GM18870 (cell line): ENCODE data around the gene NEK3.
A peak's percentile ranks its signal among the peaks of the same experiment; 100 is the strongest.
"Not testable (repeated sequence)": the region's sequence is repeated elsewhere in the genome, so short reads cannot be mapped to it uniquely, and the experiment has no call there.

Experiments
- ATAC-seq: cut with Tn5 transposase; IDR thresholded peaks from one replicate; pipeline ENCODE4 v1.9.1; 2021; ENCODE audit warnings: moderate library complexity; ENCODE audit not compliant: unreplicated experiment

Gene NEK3

DNA sequence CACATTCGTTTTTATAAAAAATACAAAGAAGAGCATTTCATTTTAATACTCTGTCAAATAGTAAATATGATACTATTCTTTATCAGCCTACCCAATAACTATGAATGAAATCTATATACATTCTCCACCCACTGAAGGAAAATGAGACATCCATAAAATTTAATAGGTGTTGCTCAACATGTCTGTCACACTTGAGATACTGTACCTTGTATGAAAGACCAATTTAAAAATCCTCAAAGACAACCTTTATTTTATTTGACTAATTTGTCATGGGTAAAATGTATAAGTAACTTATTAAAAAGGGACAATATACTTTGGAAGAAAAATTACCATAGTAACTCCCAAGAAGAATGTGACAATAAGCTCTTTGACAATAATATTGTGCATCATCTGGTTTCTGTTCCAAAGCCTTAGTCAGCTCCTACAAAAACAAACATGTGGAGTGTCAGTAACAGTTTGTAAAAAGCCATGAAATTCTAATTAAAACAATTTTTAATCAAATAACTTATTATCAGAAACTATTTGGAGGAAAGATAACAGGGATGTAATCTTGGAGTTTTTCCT lies 11.5 kb upstream of the NEK3 start:
- ATAC-seq, result not testable (repeated sequence)

DNA sequence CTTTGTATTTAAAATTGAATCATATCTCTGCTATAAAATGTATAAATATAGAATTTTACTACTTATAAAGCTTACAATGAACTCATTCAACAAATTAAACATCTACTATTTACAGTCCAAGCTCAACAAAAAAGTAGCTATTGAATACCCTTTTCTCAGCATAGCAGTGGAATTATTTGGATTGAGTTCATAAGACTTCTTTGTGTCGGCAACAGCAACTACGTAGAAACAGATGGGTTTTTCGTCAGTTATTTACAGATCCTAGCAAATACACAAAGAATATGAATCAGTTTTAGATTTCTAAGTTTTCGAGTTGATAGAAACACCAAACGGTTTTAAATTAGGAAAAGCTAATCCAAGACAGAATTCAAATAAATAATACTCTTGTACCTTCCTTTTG lies 10.4 kb upstream of the NEK3 start:
- ATAC-seq, result no peak

- no peak for ATAC-seq
Measured at GRCh38 chr13:52165411-52165810, 6.0 kb upstream of the NEK3 start.

- no peak for ATAC-seq
Measured at GRCh38 chr13:52164989-52165388, 5.6 kb upstream of the NEK3 start.

DNA sequence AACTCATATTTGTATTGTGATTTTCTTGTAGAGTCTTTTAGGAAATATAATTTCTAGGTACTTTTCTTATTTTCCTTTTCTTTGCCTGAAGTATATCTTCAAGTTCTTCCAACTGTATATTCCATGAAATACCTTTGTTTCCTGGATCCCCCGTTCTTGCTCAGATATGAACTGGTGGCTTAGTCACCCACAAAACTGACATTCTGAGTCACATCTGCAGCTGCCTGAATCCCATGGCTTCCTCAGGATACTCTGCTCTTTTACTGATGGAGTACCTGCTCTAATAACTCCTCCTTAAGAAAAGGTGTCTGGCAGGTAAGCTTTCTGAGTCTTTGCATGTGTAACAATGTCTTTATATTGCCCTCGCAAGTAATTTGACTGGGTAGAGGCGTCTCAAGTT lies 4.5 kb upstream of the NEK3 start:
- ATAC-seq, result not testable (repeated sequence)

- ATAC-seq, result no peak
Measured at GRCh38 chr13:52162279-52163101, 3.1 kb upstream of the NEK3 start.

DNA sequence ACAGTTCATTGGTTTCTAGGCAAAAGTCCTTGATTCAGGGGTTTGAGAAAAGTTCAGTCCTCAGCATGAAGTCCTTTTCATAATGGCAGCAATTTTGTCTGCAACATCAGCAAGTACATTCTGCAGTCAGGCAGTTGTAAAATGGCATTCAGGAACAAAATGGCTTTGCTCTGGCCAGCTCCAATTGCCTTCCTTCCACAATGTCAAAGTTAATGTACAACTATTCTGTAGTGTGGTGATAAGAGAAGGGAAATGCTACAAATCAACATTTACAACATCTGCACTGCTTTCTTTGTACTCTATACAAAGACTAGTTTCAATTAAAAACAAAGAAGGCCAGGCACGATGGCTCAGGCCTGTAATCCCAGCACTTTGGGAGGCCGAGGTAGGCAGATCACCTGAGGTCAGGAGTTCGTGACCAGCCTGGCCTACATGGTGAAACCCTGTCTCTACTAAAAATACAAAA lies 1.8 kb upstream of the NEK3 start:
- no peak for ATAC-seq

DNA sequence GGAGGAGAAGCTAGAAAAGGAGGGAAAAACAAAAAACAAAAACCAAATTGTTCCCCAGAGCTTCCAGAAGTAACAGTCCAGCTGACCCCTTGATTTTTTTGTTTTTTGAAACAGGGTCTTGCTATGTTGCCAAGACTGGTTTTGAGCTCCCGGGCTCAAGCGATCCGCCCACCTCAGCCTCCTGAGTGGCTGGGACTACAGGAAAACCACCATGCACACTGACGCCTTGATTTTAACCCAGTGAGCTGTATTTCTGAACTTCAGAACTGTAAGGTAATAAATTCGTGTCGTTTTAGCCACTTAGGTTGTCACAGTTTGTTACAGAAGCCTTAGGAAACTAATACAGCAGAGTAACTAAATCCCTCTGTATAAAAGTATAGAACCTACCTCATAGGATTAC lies 1.1 kb upstream of the NEK3 start:
- no peak for ATAC-seq

GRCh38 chr13:52160053-52160452 lies 656 bp upstream of the NEK3 start:
- no peak for ATAC-seq

GRCh38 chr13:52158629-52159158 lies 703 bp downstream of the NEK3 start:
- ATAC-seq, result no peak

GRCh38 chr13:52156724-52157261 lies 2.6 kb downstream of the NEK3 start:
- ATAC-seq, result no peak

DNA sequence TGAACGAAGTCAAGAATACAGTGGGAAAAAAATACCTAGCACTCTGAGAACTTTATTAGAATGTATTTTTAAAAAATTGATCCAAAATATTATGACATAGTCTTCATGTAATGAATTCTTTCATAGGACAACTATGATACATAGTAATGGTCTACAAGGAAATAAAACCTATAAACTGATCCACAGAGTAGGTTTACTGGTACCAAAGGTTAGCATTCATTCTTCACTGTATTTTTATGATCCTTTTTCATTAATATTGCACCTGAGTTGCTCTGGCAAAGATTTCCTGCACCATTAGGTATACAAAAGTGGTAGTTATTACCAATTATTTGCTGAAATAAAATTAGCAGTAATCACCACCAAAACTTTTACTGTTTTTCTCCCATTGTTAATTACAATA lies 4.2 kb downstream of the NEK3 start:
- ATAC-seq, result no peak

DNA sequence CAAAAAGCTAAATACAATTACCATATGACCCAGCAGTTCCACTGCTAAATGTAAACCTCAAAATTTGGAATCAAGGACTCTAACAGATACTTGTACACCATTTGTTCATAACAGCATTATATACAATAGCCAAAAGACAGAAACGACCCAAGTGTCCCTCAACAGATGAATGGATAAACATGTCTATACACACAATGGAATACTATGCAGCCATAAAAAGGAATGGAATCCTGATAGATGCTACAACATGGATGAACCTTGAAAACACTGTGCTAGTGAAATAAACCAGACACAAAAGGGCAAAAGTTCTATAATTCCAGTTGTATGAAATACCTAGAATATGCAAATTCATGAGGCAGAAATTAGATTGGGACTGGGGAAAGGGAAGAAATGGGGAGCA lies 12.2 kb downstream of the NEK3 start:
- no peak for ATAC-seq

GRCh38 chr13:52141299-52141698 lies 18.1 kb downstream of the NEK3 start:
- no peak for ATAC-seq

GRCh38 chr13:52137489-52137888 lies 21.9 kb downstream of the NEK3 start:
- no peak for ATAC-seq

GRCh38 chr13:52136763-52137162 lies 22.6 kb downstream of the NEK3 start:
- no peak for ATAC-seq

DNA sequence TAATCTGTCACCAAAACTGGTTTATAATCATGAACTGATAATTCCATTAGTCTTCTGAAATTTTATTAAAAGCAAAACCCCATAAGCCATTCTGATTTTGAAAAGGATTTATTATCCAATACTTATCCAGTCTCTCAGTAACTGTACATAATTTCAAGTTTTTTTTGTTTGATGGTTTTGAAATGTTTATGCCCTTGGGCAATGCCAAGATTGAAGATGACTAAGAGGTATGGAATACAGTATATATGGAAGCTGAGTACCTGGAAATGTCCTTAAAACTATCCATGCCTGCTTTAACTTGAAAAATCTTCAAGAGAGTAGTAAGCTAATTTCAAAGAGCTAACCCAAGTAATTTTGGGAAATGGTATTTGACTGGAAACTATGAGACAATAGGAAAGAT lies 28.8 kb downstream of the NEK3 start:
- ATAC-seq, result no peak

DNA sequence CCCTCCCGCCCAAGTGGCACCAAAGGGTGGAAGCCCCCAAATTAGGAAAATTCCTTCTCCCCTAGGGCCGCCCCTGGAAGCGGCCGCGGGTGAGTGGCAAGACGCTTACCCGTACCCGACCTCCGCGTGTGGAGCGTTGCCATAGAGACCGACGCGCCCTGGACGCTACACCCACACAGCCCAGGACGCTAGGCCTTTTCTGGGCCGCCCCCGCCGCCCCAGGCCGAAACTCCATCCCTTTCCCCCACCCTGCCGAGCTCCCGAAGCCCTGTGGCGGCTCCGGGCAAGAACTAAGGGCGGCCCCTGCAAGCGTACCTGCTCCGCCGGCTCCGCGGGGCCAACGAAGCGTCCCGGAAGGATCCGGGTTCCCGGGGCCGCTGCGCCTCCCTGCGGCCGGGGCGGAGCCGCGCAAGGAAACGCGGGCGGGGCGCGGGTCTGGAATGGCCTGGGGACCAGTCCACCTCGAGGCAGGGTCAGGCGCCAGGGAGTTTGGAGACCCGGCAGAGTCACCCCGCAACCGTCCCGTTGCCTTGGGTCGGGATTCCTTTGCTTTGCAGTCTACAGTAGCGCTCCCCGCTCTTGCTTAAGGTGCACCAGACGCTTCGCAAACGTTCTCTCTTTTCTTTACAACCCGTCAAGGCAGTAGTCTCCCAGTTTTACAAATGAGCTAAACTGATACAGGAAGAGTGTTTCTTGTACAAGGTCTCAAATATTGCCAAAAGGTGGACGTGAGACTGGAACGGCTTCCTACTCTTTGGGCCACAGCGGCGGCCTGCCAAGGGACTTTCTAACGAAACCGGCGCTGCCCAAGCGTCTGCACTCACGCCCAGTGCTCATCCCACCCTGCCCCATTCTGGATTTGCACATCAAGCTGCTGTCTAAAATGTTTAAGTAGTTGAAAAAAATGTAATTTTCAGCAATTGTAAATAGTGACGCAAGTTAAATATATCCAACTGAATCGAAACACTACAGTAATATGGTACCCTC lies 30.4 kb downstream of the NEK3 start, which contains the start of gene NEK5:
Gene NEK5 (minus strand): TSS at position 360 of the 987 bp plus-strand sequence. CDS start 1,591 bp downstream, outside the sequence.
- ATAC-seq, result peak; percentile 46

DNA sequence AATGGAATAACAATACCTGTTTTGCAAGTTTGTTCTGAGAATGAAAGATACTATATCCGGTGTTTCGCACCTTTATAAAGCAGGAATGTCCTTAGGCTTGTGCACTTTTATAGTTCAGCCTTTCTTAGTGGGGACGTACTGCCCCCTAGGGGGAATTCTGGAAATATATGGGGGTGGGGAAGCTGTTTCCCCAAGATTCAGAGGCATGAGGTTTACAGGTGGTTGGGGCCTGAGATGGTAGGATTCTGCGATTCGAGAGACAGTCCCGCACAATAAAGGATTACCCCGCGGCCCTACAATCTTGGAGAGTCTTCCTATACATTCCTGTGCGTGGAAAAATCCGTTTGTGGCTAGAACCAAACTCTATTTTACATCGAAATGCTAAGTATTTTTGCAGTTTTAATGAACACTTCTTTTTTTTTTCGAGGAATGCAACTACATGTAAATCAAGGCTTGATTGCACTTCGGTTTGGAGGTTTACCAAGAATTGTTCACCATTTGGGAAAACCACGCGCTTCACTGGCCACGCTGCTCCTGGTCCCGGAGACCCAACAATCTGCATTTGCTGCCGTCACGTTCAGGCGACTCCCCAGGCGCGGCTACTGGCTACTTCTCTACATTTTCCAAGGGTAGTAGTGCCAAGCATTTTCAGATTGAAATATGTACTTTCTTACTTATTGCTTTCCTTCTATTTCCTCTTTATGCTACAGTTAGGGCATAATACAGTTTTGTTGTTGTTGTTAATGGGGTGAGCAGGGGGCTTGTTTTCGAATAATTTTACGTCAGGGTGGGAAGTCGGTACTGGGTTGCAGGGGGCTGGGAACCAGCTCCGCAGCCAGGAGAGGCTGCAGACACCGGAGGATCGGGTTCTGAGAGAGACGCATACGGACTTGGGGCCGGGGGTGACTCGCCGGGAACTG lies 31.4 kb downstream of the NEK3 start:
- ATAC-seq, result peak; percentile 5

GRCh38 chr13:52127378-52127777 lies 32.0 kb downstream of the NEK3 start:
- no peak for ATAC-seq
